ENCODE data around the gene ZIC5. TPM values are rescaled to one million over a fixed set of nuclear protein-coding genes. Genes with fewer than 3 reads are reported as not detected.

Gene ZIC5
- total RNA-seq, 1 experiment from 2014 or later: 0.57 TPM

DNA sequence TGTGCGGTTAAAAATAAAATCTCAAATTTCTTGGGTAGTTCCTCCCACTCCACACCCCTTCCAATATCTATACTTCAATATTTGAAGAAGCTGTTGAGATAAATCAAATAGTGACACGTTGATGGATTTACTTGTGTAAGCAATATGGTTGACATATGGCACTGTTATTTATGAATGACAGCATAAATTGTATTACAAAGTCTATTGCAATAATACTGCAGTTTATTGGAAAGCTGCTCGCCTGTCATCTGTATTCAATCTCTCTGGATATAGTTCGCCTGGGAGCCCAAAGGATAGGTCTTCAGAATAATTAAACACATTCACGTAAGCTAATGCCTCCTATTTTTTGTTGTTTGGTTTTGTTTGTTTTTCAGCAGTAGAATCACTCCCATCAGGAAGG, 5.0 kb upstream of the ZIC5 start:
- no peaks in the 10 kb centered on the region for H3K9me3 Mint-ChIP-seq (ENCODE audit: low read depth, unreplicated experiment)
- TF ChIP-seq, protein P1, sequence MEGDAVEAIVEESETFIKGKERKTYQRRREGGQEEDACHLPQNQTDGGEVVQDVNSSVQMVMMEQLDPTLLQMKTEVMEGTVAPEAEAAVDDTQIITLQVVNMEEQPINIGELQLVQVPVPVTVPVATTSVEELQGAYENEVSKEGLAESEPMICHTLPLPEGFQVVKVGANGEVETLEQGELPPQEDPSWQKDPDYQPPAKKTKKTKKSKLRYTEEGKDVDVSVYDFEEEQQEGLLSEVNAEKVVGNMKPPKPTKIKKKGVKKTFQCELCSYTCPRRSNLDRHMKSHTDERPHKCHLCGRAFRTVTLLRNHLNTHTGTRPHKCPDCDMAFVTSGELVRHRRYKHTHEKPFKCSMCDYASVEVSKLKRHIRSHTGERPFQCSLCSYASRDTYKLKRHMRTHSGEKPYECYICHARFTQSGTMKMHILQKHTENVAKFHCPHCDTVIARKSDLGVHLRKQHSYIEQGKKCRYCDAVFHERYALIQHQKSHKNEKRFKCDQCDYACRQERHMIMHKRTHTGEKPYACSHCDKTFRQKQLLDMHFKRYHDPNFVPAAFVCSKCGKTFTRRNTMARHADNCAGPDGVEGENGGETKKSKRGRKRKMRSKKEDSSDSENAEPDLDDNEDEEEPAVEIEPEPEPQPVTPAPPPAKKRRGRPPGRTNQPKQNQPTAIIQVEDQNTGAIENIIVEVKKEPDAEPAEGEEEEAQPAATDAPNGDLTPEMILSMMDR (IDR thresholded peaks at IDR 0.05; ENCODE audit: unreplicated experiment): no peak
- H3K4me1 Mint-ChIP-seq (ENCODE audit: low read depth, unreplicated experiment): no peaks in the 10 kb centered on the region
- no peak for DNase-seq
- no peak overlapping the region for H3K4me3 Mint-ChIP-seq (ENCODE audit: low read depth, unreplicated experiment)
- no peak overlapping the region for H3K27ac Mint-ChIP-seq (ENCODE audit: unreplicated experiment)
- CTCF ChIA-PET: no interaction called here
- no peaks in the 10 kb centered on the region for H3K36me3 Mint-ChIP-seq (ENCODE audit: insufficient read depth, unreplicated experiment)
- H3K27me3 Mint-ChIP-seq (ENCODE audit: unreplicated experiment): no peaks in the 10 kb centered on the region
- BruUV-seq (replicated peaks): no TSS peak
- intact Hi-C loops (cut with micrococcal nuclease; ENCODE audit: unreplicated experiment): loop anchor here (10.0 kb wide), 1 partner anchor 322 kb away; no protein-coding TSS in a partner anchor

DNA sequence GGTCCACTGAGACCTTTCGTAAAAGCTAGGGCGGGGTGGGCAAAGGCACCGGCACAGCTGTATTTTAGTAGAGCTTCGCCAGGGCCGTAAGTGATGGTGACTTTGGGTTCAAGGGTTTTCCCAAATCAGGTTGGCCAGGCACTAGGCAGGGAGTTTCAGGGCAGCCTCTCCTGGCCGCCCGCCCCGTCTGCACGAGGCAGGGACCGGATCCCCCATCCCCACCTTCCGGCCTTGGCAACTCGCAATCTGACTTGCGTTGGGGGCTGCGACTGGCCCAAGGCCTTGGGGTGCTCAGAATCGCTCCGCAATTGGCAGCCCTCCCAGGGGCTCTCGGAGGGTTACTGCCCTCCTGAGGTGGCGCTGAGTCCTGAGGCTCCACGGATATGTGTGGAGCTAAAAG, 4.1 kb upstream of the ZIC5 start:
- H3K4me1 Mint-ChIP-seq (ENCODE audit: low read depth, unreplicated experiment): no peaks in the 10 kb centered on the region
- no peak overlapping the region for H3K4me3 Mint-ChIP-seq (ENCODE audit: low read depth, unreplicated experiment)
- H3K9me3 Mint-ChIP-seq (ENCODE audit: low read depth, unreplicated experiment): no peaks in the 10 kb centered on the region
- no peaks in the 10 kb centered on the region for H3K36me3 Mint-ChIP-seq (ENCODE audit: insufficient read depth, unreplicated experiment)
- DNase-seq: no peak
- intact Hi-C loops (cut with micrococcal nuclease; ENCODE audit: unreplicated experiment): loop anchor here (10.0 kb wide), 1 partner anchor 321 kb away; no protein-coding TSS in a partner anchor
- no peak overlapping the region for H3K27ac Mint-ChIP-seq (ENCODE audit: unreplicated experiment)
- CTCF ChIA-PET: no interaction called here
- TF ChIP-seq, protein P1 (IDR thresholded peaks at IDR 0.05; ENCODE audit: unreplicated experiment): no peak
- BruUV-seq (replicated peaks): no TSS peak
- no peaks in the 10 kb centered on the region for H3K27me3 Mint-ChIP-seq (ENCODE audit: unreplicated experiment)

DNA sequence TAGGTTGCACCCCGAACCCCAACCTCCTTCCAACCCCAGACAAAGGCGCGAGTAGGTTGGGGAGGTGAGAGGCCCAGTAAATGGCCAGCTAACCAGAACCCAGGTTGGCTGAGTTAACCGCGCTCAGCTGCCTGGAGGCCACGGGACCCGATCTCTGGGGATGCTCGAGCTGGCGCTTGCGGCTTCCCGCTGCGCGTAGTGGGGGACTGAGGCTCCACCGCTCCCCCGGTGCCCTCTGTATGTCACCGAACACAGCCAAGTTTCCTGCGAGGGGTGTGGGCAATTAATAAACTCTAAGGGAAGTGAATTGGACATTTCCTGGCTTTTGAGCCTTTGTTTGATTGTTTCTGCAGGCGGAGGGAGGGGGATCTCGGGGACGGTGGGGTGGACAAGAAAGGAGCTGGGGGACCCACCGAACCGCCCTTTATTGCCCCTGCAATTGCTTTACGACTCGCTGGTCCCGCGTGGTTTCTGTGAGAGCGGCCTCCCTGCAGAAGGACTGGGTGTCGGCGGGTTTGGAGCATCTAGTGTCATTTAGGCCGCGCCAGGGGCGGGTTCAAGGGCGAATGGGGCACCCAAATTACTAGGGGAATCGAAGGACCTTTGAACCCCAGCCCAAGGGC, 3.5 kb upstream of the ZIC5 start:
- CTCF ChIA-PET: no interaction called here
- no peaks in the 10 kb centered on the region for H3K9me3 Mint-ChIP-seq (ENCODE audit: low read depth, unreplicated experiment)
- intact Hi-C loops (cut with micrococcal nuclease; ENCODE audit: unreplicated experiment): loop anchor here (10.0 kb wide), 1 partner anchor 320 kb away; no protein-coding TSS in a partner anchor
- H3K4me1 Mint-ChIP-seq (ENCODE audit: low read depth, unreplicated experiment): no peaks in the 10 kb centered on the region
- no peak overlapping the region for H3K4me3 Mint-ChIP-seq (ENCODE audit: low read depth, unreplicated experiment)
- no peak for DNase-seq
- no peaks in the 10 kb centered on the region for H3K36me3 Mint-ChIP-seq (ENCODE audit: insufficient read depth, unreplicated experiment)
- H3K27ac Mint-ChIP-seq (ENCODE audit: unreplicated experiment): no peak overlapping the region
- H3K27me3 Mint-ChIP-seq (ENCODE audit: unreplicated experiment): no peaks in the 10 kb centered on the region
- BruUV-seq (replicated peaks): no TSS peak
- TF ChIP-seq, protein P1 (IDR thresholded peaks at IDR 0.05; ENCODE audit: unreplicated experiment): no peak

DNA sequence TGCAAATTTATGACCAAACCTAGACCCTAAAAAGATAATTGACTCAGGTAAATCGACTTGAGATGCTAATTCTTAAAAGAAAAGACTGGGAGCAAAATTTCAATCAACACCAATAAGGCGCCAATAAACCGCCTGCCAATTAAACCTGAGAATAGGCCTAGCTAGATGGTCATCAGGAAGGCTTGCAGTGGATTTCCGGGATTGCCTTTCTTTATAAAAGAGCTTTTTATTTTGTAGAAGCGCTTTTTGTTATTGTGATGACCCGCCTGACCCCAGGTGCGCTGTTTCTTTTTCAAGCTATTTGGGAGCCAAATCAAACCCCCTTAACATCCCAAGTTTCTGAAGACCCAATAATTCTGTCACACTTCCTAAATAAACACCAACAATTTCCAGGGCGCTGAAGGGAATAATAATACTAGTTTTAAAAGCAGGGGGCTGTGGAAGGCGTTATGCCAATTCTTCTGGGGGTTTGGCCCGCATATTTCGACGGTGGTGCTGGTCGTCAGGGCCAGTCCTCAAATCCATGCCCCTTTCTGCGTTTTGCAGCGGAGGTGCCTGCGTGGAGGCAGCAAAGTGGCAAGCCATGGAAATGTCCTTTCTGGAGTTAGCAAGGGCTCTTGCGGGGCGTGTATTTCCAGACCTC, 2.9 kb upstream of the ZIC5 start:
- Mint-ChIP-seq H3K27ac (ENCODE audit: unreplicated experiment) (no peak overlapping the region), H3K36me3 (ENCODE audit: insufficient read depth, unreplicated experiment) (no peaks in the 10 kb centered on the region), H3K4me1 (ENCODE audit: low read depth, unreplicated experiment) (no peaks in the 10 kb centered on the region), H3K27me3 (ENCODE audit: unreplicated experiment) (no peaks in the 10 kb centered on the region), H3K4me3 (ENCODE audit: low read depth, unreplicated experiment) (no peak overlapping the region), H3K9me3 (ENCODE audit: low read depth, unreplicated experiment) (no peaks in the 10 kb centered on the region)
- intact Hi-C loops (cut with micrococcal nuclease; ENCODE audit: unreplicated experiment): loop anchor here (10.0 kb wide), 1 partner anchor 320 kb away; no protein-coding TSS in a partner anchor
- CTCF ChIA-PET: no interaction called here
- no TSS peak for BruUV-seq (replicated peaks)
- TF ChIP-seq, protein P1 (IDR thresholded peaks at IDR 0.05; ENCODE audit: unreplicated experiment): no peak
- DNase-seq: no peak
